Limb (tissue), 2 donors: Measurements from ENCODE around the gene CLPTM1L.

Experiments used
- DNase-seq, 2 donors: peaks; one replicate each; pipeline ENCODE4 v3.0.0-alpha.2; 2016; ENCODE audit errors: extremely low spot score in 2 of 2

The CLPTM1L gene, protein sequence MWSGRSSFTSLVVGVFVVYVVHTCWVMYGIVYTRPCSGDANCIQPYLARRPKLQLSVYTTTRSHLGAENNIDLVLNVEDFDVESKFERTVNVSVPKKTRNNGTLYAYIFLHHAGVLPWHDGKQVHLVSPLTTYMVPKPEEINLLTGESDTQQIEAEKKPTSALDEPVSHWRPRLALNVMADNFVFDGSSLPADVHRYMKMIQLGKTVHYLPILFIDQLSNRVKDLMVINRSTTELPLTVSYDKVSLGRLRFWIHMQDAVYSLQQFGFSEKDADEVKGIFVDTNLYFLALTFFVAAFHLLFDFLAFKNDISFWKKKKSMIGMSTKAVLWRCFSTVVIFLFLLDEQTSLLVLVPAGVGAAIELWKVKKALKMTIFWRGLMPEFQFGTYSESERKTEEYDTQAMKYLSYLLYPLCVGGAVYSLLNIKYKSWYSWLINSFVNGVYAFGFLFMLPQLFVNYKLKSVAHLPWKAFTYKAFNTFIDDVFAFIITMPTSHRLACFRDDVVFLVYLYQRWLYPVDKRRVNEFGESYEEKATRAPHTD

GRCh38 chr5:1344975-1345838 lies at the start of gene CLPTM1L:
CLPTM1L (minus strand) TSS chr5:1345099; CDS start chr5:1344841, 258 bp downstream.
- peak; percentile 87 to 94 for DNase-seq

GRCh38 chr5:1393571-1394501 lies 48.9 kb upstream of the CLPTM1L start:
- no peak for DNase-seq

DNA sequence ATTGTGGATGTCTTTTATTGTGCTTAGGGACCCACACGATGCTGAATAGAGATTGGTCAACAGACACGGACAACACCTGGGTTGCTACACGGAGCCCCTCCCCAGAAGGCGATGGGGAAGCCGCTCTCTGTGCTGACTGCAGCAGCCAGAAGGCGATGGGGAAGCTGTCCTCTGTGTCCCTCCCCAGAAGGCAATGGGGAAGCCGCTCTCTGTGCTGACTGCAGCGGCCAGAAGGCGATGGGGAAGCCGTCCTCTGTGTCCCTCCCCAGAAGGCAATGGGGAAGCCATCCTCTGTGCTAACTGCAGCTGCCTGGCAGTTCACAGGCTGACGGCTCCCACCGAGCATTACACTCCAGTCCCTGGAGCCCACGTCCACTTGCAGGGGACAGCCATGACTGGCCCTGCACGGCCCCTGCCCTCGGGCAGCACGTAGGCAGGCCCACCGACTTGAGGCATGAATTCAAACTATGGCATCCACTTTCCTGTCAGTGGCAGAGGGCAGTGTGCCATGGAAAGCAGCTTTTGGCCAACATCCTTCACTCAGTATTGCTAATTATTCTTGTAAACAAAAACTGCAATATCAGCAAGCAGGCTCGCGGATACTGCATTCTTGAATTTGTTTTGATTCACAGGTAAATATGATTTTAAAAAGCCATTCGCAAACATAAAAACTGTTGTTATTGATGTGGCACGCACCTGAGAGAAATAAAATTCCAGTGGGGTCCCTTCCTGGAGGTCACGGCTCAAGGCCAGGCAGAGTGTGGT lies 48.1 kb upstream of the CLPTM1L start:
- no peak for DNase-seq

DNA sequence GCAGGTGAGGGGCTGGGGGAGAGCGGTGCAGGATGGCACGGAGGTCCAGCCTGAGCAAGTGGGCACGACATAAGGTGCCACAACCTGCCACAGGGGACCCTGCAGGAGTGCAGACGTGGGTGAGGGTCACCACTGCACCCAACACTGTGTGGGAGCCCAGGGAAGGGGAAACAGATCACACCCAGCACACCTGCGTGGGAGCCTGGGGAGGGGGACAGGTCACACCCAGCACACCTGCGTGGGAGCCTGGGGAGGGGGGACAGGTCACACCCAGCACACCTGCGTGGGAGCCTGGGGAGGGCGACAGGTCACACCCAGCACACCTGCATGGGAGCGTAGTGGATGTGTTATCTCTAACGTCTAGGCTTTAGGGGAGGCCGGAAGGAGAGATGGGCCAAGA lies 47.4 kb upstream of the CLPTM1L start:
- no peak for DNase-seq

DNA sequence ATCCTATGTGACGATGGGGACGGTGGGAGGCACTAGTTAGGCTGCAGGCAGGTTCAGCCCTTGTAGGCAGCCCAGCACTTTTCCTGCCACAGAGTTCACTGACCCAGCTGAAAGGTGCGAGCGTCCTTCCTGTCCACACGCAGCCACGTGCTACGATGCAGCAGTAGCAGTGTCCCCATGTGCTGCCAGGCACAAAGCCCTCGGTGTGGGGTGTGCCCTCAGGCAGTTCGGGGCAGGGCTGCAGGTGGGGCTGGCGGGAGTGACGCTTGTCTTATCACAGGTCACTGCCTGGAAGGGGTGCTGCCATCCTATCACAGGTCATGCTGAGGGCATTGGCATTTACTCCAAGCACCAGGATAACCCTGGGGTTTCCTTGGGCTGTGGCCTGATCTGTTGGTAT lies 46.8 kb upstream of the CLPTM1L start:
- no peak for DNase-seq

GRCh38 chr5:1390861-1391600 lies 46.1 kb upstream of the CLPTM1L start:
- no peak for DNase-seq

- no peak for DNase-seq
Measured at GRCh38 chr5:1390333-1390732, 45.4 kb upstream of the CLPTM1L start.

- no peak for DNase-seq
Measured at GRCh38 chr5:1388383-1388967, 43.6 kb upstream of the CLPTM1L start.

DNA sequence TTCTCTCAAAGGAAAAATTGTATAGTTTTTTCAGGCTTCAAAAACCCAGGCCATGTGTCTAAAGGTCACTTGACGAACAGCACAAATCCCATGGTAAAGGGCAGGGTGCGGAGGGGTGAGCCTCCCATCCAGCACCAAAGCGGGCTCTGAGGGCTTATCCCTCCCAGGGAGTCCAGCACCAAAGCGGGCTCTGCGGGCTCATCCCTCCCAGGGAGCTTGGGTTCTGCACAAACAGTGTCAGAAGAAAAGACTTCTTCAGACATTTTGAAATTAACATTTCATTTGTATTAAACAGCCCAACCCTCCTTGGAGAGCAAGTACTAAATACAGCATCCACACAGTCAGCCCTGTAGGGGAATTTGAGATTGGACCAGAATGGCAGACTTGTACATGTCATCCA lies 43.0 kb upstream of the CLPTM1L start:
- no peak for DNase-seq

- no peak for DNase-seq
Measured at GRCh38 chr5:1387059-1387755, 42.3 kb upstream of the CLPTM1L start.

DNA sequence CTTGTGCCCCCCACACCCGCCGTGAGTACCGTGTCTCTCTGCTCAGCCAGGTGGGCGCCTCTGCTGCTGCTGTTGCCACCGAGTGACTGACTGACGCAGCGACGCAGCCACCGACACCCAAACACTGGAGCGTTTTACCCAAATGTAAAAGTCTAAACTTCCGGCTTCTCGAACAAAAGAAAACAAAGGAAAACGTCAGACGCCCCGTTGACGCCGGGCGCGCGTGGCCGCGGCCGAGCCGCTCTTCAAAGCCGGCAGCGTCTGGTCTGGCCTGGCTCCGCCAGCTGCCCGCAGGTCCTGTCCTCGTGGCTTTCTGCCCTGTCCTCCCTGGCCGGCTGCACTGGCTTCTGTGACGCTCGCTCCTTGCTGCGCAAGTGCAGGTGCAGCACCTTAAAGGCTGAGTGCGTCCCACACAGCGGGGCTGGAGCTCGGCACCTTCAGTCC lies 41.4 kb upstream of the CLPTM1L start:
- peak in 1 of 2 donors; percentile 61 for DNase-seq

- peak in 1 of 2 donors; percentile 74 for DNase-seq
Measured at GRCh38 chr5:1385395-1386273, 40.7 kb upstream of the CLPTM1L start.

DNA sequence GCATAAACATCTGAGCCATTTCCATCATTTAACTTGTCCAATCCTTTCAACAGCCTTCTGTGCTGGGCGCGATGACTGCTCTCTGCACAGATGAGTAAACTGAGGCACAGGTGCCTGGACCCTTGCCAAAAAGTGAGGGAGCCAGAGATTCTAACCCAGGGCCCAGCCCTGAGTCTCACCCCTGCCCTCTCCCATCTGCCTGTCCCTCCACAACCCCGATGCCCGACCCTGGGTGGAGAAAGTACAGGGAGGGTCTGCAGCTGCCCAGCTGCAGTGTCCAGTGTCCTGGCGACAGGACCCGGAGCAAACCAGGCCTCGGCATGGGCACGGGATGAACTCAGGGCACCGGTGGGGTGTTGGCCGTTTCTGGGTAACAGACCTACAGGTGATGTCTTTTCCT lies 39.6 kb upstream of the CLPTM1L start:
- no peak for DNase-seq

- DNase-seq, result no peak
Measured at GRCh38 chr5:1383886-1384401, 39.0 kb upstream of the CLPTM1L start.

DNA sequence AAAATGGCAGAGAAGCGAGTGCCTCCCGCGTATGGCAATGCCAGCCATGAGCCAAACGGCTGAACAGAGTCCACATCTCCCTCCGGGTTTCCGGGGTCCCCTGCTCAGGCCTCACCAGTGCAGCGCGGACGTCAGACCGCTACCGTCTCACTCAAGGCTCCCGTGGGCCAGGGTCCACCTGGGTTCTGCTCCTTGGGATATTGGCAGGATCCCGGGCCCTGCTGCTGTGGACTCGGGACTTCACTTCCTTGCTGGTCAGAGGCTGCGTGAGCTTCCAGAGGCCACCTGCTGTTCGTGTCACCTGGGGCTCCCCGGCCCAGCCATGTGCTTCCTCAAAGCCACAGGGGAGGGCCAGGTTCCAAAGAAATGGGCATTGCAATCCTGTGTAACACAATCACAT lies 38.4 kb upstream of the CLPTM1L start:
- DNase-seq, result no peak

DNA sequence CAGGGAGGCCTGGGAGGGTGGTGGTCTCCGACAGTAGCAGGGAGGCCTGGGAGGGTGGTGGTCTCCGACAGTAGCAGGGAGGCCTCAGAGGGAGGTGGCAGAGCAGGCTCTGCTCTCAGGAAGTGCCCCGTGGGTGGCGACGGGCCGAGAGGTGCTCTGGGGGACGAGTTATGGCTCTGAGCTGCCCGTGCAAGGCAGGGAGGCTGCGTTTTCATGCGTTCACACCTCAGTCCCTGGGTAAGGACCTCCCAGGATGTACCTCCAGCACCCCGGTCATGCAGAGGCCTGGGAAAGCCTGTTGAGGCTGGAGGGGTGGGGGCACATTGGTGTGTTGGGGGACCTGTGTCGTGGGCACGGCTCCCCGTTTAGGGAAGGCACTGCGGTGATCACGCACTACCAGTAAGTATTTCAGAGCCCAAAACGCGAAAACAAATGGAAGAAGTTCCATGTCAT lies 37.4 kb upstream of the CLPTM1L start:
- DNase-seq, result no peak
